Activated naive CD8-positive, alpha-beta T cell treated with anti-CD3 and anti-CD28 coated beads, Interleukin-2, amount 50 U/mL, for 24 hours (primary cell): ENCODE data around the gene JAM2.

Experiments used
- ATAC-seq: fragments of 150-1000 bp; cut with Tn5 transposase; one replicate; pipeline ENCODE4 v1.10.0; 2021
- DNase-seq: peaks from one replicate; pipeline ENCODE4 v3.0.0; 2021
- H3K27ac Mint-ChIP-seq: one replicate; pipeline ENCODE4 v1.8.0; 2021; ENCODE audit warnings: mild to moderate bottlenecking, mixed read lengths
- H3K27me3 Mint-ChIP-seq: one replicate; pipeline ENCODE4 v1.8.0; 2021; ENCODE audit warnings: mixed read lengths
- H3K36me3 Mint-ChIP-seq: one replicate; pipeline ENCODE4 v1.8.0; 2021; ENCODE audit warnings: low read depth, mixed read lengths
- H3K4me1 Mint-ChIP-seq: one replicate; pipeline ENCODE4 v1.8.0; 2021; ENCODE audit warnings: mixed read lengths
- H3K4me3 Mint-ChIP-seq: one replicate; pipeline ENCODE4 v1.8.0; 2021; ENCODE audit warnings: mild to moderate bottlenecking, moderate library complexity, mixed read lengths
- H3K9me3 Mint-ChIP-seq: one replicate; pipeline ENCODE4 v1.8.0; 2021; ENCODE audit warnings: mixed read lengths

JAM2 gene

DNA sequence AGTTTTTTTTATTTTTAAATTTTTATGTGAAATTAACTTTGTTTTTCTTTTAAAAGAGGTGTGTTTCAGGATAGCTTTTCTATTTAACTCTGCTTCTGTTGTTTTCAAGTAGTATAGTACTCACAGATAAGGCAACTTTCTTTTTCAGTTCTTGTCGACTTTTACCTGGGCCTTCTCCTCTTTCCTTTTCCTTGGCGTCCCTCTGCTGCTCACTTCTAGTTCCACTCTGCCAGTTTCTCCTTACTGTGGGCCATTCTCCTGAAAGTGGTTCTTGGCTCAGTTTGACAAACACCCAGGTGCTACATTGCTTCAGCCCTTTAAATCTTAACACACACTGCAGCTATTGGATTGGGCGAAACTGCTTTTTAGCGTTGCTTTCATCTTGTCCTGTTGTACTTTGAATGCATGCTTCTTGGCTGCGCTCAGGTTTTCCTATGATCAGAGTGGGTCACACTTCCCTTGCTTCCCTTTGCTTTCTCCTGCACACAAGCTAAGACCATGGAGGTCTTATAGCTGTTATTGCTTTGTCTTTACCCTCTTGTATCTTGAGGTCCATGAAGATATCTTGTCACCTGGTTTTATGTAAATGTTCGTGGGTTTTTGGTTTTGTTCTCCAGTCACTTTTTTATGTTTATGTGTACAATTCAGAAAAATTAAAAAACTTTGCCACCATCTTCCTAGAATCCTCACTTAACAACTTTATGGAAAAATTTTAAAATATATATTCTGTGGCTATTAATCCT is 117.3 kb downstream of the JAM2 start:
- H3K9me3 Mint-ChIP-seq: no peaks in the 10 kb centered on the region
- no peak overlapping the region for H3K4me3 Mint-ChIP-seq
- ATAC-seq (no peak), DNase-seq (no peak)
- peaks cover 21% of the 10 kb centered on the region for H3K4me1 Mint-ChIP-seq
- H3K27me3 Mint-ChIP-seq: no peaks in the 10 kb centered on the region
- peaks cover 48% of the 10 kb centered on the region for H3K36me3 Mint-ChIP-seq
- H3K27ac Mint-ChIP-seq: peak overlapping the region; percentile 37

GRCh38 chr21:25757531-25757930 is 118.5 kb downstream of the JAM2 start:
- Mint-ChIP-seq H3K27me3 (no peaks in the 10 kb centered on the region), H3K4me1 (peaks cover 21% of the 10 kb centered on the region), H3K27ac (no peak overlapping the region), H3K36me3 (peaks cover 44% of the 10 kb centered on the region), H3K9me3 (no peaks in the 10 kb centered on the region), H3K4me3 (no peak overlapping the region)
- ATAC-seq (no peak), DNase-seq (no peak)

GRCh38 chr21:25759573-25759972 is 120.5 kb downstream of the JAM2 start:
- ATAC-seq: no peak
- H3K27ac Mint-ChIP-seq: no peak overlapping the region

GRCh38 chr21:25760061-25760460 is 121.0 kb downstream of the JAM2 start:
- peaks cover 44% of the 10 kb centered on the region for H3K36me3 Mint-ChIP-seq
- DNase-seq: no peak
- ATAC-seq: no peak
- no peak overlapping the region for H3K27ac Mint-ChIP-seq
- H3K4me3 Mint-ChIP-seq: no peak overlapping the region
- no peaks in the 10 kb centered on the region for H3K27me3 Mint-ChIP-seq
- H3K9me3 Mint-ChIP-seq: no peaks in the 10 kb centered on the region
- peaks cover 21% of the 10 kb centered on the region for H3K4me1 Mint-ChIP-seq

More at GRCh38 chr21:25759573-25759972, 120.5 kb downstream of the JAM2 start:
- no peak for DNase-seq
- no peaks in the 10 kb centered on the region for H3K27me3 Mint-ChIP-seq
- H3K36me3 Mint-ChIP-seq: peaks cover 42% of the 10 kb centered on the region
- H3K4me3 Mint-ChIP-seq: no peak overlapping the region
- peaks cover 21% of the 10 kb centered on the region for H3K4me1 Mint-ChIP-seq
- no peaks in the 10 kb centered on the region for H3K9me3 Mint-ChIP-seq

DNA sequence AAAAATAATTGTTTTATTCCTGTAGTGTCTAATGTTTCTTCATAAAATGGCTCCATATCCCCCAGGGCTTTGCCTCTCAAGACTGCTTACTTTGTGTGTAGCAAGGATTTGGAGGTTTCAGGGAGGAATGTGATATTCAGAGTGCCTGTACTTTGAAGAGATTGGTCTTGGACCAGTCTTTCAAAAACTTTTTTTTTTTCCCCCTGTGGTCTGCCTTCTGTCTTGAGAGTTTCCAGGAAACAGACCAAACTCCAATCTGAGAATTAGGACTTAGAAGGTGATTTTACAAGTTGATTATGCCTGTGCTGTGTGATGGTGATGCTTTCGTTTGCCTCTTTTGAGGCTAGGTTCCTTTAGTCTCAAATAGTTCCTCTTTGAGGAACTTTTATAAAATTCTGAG is 121.6 kb downstream of the JAM2 start:
- no peaks in the 10 kb centered on the region for H3K9me3 Mint-ChIP-seq
- peak overlapping the region; percentile 19 for H3K27ac Mint-ChIP-seq
- H3K36me3 Mint-ChIP-seq: peaks cover 47% of the 10 kb centered on the region
- H3K27me3 Mint-ChIP-seq: no peaks in the 10 kb centered on the region
- DNase-seq (no peak), ATAC-seq (no peak)
- no peak overlapping the region for H3K4me3 Mint-ChIP-seq
- H3K4me1 Mint-ChIP-seq: peaks cover 18% of the 10 kb centered on the region

- ATAC-seq (no peak), DNase-seq (no peak)
- Mint-ChIP-seq H3K4me1 (peaks cover 8% of the 10 kb centered on the region), H3K27me3 (no peaks in the 10 kb centered on the region), H3K27ac (no peak overlapping the region), H3K36me3 (peaks cover 37% of the 10 kb centered on the region), H3K9me3 (no peaks in the 10 kb centered on the region), H3K4me3 (no peak overlapping the region)
These were observed 125.0 kb downstream of the JAM2 start for GRCh38 chr21:25764065-25764464.
